Mesothelial cell of epicardium (in vitro differentiated cells): Measurements from ENCODE around the gene ARL4D. TPM values are rescaled to one million over a fixed set of nuclear protein-coding genes. Genes with fewer than 3 reads are reported as not detected.
A peak's percentile ranks its signal among the peaks of the same experiment; 100 is the strongest.
"Not testable (repeated sequence)": the region's sequence is repeated elsewhere in the genome, so short reads cannot be mapped to it uniquely, and the experiment has no call there.

ENCODE experiments used
- DNase-seq, 2 experiments: peaks; one replicate each; pipeline ENCODE4 v3.0.0; 2021; ENCODE audit warnings: low spot score in 2 of 2; ENCODE audit not compliant: unreplicated experiment in 2 of 2
- H3K27ac Mint-ChIP-seq: 2 replicates; pipeline ENCODE4 v1.8.0; 2021; ENCODE audit warnings: mixed read lengths
- H3K27me3 Mint-ChIP-seq: 2 replicates; pipeline ENCODE4 v1.8.0; 2021; ENCODE audit warnings: low read depth, mixed read lengths
- H3K36me3 Mint-ChIP-seq: 2 replicates; pipeline ENCODE4 v1.8.0; 2021; ENCODE audit warnings: mixed read lengths
- H3K4me1 Mint-ChIP-seq: 2 replicates; pipeline ENCODE4 v1.8.0; 2021; ENCODE audit warnings: mixed read lengths
- H3K4me3 Mint-ChIP-seq: 2 replicates; pipeline ENCODE4 v1.8.0; 2021; ENCODE audit warnings: mild to moderate bottlenecking, moderate library complexity, mixed read lengths
- H3K9me3 Mint-ChIP-seq: 2 replicates; pipeline ENCODE4 v1.8.0; 2021; ENCODE audit warnings: mixed read lengths
- CTCF ChIP-seq: fragments of 200-600 bp; sonication (generic); IDR thresholded peaks from one replicate; pipeline ENCODE4 v1.5.0; 2021; ENCODE audit warnings: antibody characterized with exemption; ENCODE audit not compliant: unreplicated experiment
- total RNA-seq: library from RNA; stranded (reverse); gene quantifications from 3 replicates; pipeline ENCODE4 v1.2.1, GENCODE V29; 2021

The ARL4D gene
- total RNA-seq, 1 donor from 2014 or later, result 8.1 TPM

- Mint-ChIP-seq H3K27ac (peak overlapping the region; percentile 41), H3K4me3 (no peak overlapping the region), H3K27me3 (no peaks in the 10 kb centered on the region), H3K4me1 (peaks cover 27% of the 10 kb centered on the region), H3K36me3 (no peaks in the 10 kb centered on the region), H3K9me3 (peaks cover 3% of the 10 kb centered on the region)
- no peak for TF ChIP-seq CTCF
- no peak for DNase-seq
These were observed 26.4 kb upstream of the ARL4D start for GRCh38 chr17:43372273-43372911.

GRCh38 chr17:43373356-43373755, 25.4 kb upstream of the ARL4D start:
- no peak overlapping the region for H3K27ac Mint-ChIP-seq
- TF ChIP-seq CTCF, result no peak
- H3K4me1 Mint-ChIP-seq, result peaks cover 20% of the 10 kb centered on the region

GRCh38 chr17:43375915-43376314, 22.9 kb upstream of the ARL4D start:
- H3K9me3 Mint-ChIP-seq, result peaks cover 15% of the 10 kb centered on the region
- not testable (repeated sequence) for H3K4me3 Mint-ChIP-seq, DNase-seq, H3K27ac Mint-ChIP-seq, H3K4me1 Mint-ChIP-seq, H3K36me3 Mint-ChIP-seq, H3K27me3 Mint-ChIP-seq

More at GRCh38 chr17:43373356-43373755, 25.4 kb upstream of the ARL4D start:
- DNase-seq, result no peak
- H3K9me3 Mint-ChIP-seq, result peaks cover 3% of the 10 kb centered on the region
- H3K27me3 Mint-ChIP-seq, result no peaks in the 10 kb centered on the region
- no peaks in the 10 kb centered on the region for H3K36me3 Mint-ChIP-seq
- H3K4me3 Mint-ChIP-seq, result no peak overlapping the region

GRCh38 chr17:43377056-43377810, 21.6 kb upstream of the ARL4D start:
- TF ChIP-seq CTCF, result no peak
- Mint-ChIP-seq H3K4me1 (peaks cover 5% of the 10 kb centered on the region), H3K36me3 (peaks cover 4% of the 10 kb centered on the region), H3K9me3 (peaks cover 23% of the 10 kb centered on the region), H3K27ac (no peak overlapping the region), H3K27me3 (no peaks in the 10 kb centered on the region), H3K4me3 (no peak overlapping the region)
- no peak for DNase-seq

- Mint-ChIP-seq H3K36me3 (peaks cover 4% of the 10 kb centered on the region), H3K4me1 (no peaks in the 10 kb centered on the region), H3K27me3 (no peaks in the 10 kb centered on the region), H3K4me3 (no peak overlapping the region), H3K9me3 (peaks cover 23% of the 10 kb centered on the region), H3K27ac (no peak overlapping the region)
- DNase-seq, result no peak
- no peak for TF ChIP-seq CTCF
These were observed 20.0 kb upstream of the ARL4D start for GRCh38 chr17:43378766-43379165.

- no peak for TF ChIP-seq CTCF
- Mint-ChIP-seq H3K36me3 (peaks cover 4% of the 10 kb centered on the region), H3K27ac (no peak overlapping the region), H3K9me3 (peaks cover 20% of the 10 kb centered on the region), H3K4me1 (peaks cover 3% of the 10 kb centered on the region), H3K27me3 (no peaks in the 10 kb centered on the region), H3K4me3 (no peak overlapping the region)
- no peak for DNase-seq
These were observed 18.5 kb upstream of the ARL4D start for GRCh38 chr17:43380307-43380706.
